ENCODE results near the gene FDX2.

Gene FDX2

GRCh38 chr19:10327793-10328192 is 12.0 kb upstream of the FDX2 start:
- Histone ChIP-seq H3K27me3 (ENCODE audit: insufficient read depth, poor library complexity, severe bottlenecking) (no peaks in the 10 kb centered on the region), H3K4me1 (ENCODE audit: insufficient read depth, poor library complexity, severe bottlenecking) (no peaks in the 10 kb centered on the region), H3K27ac (ENCODE audit: poor library complexity, severe bottlenecking) (no peak overlapping the region), H3K36me3 (ENCODE audit: low read depth) (peaks cover 84% of the 10 kb centered on the region), H3K9me3 (ENCODE audit: severe bottlenecking) (no peaks in the 10 kb centered on the region), H3K4me3 (ENCODE audit: severe bottlenecking) (no peak overlapping the region)
- TF ChIP-seq CTCF (IDR thresholded peaks at IDR 0.05; ENCODE audit: poor library complexity, severe bottlenecking), result no peak
- no peak for ATAC-seq (ENCODE audit: low read depth)
- DNase-seq (ENCODE audit: low spot score), result no peak

GRCh38 chr19:10325732-10326131 is 9.9 kb upstream of the FDX2 start:
- DNase-seq (ENCODE audit: low spot score) (no peak), ATAC-seq (ENCODE audit: low read depth) (no peak)
- Histone ChIP-seq H3K9me3 (ENCODE audit: severe bottlenecking) (no peaks in the 10 kb centered on the region), H3K27me3 (ENCODE audit: insufficient read depth, poor library complexity, severe bottlenecking) (no peaks in the 10 kb centered on the region), H3K4me1 (ENCODE audit: insufficient read depth, poor library complexity, severe bottlenecking) (no peaks in the 10 kb centered on the region), H3K36me3 (ENCODE audit: low read depth) (peaks cover 90% of the 10 kb centered on the region), H3K27ac (ENCODE audit: poor library complexity, severe bottlenecking) (no peak overlapping the region), H3K4me3 (ENCODE audit: severe bottlenecking) (no peak overlapping the region)
- no peak for TF ChIP-seq CTCF (IDR thresholded peaks at IDR 0.05; ENCODE audit: poor library complexity, severe bottlenecking)

- H3K4me3 ChIP-seq (ENCODE audit: severe bottlenecking), result no peak overlapping the region
- H3K9me3 ChIP-seq (ENCODE audit: severe bottlenecking), result no peaks in the 10 kb centered on the region
- H3K27ac ChIP-seq (ENCODE audit: poor library complexity, severe bottlenecking), result no peak overlapping the region
- no peaks in the 10 kb centered on the region for H3K27me3 ChIP-seq (ENCODE audit: insufficient read depth, poor library complexity, severe bottlenecking)
- DNase-seq (ENCODE audit: low spot score) (no peak), ATAC-seq (ENCODE audit: low read depth) (no peak)
- TF ChIP-seq CTCF (IDR thresholded peaks at IDR 0.05; ENCODE audit: poor library complexity, severe bottlenecking), result no peak
- no peaks in the 10 kb centered on the region for H3K4me1 ChIP-seq (ENCODE audit: insufficient read depth, poor library complexity, severe bottlenecking)
- peaks cover 77% of the 10 kb centered on the region for H3K36me3 ChIP-seq (ENCODE audit: low read depth)
Measured at GRCh38 chr19:10321874-10322835, 6.3 kb upstream of the FDX2 start.

GRCh38 chr19:10321417-10321797 is 5.6 kb upstream of the FDX2 start:
- Histone ChIP-seq H3K27ac (ENCODE audit: poor library complexity, severe bottlenecking) (no peak overlapping the region), H3K27me3 (ENCODE audit: insufficient read depth, poor library complexity, severe bottlenecking) (no peaks in the 10 kb centered on the region), H3K4me3 (ENCODE audit: severe bottlenecking) (no peak overlapping the region), H3K36me3 (ENCODE audit: low read depth) (peaks cover 70% of the 10 kb centered on the region), H3K4me1 (ENCODE audit: insufficient read depth, poor library complexity, severe bottlenecking) (no peaks in the 10 kb centered on the region), H3K9me3 (ENCODE audit: severe bottlenecking) (no peaks in the 10 kb centered on the region)
- DNase-seq (ENCODE audit: low spot score) (no peak), ATAC-seq (ENCODE audit: low read depth) (no peak)
- TF ChIP-seq CTCF (IDR thresholded peaks at IDR 0.05; ENCODE audit: poor library complexity, severe bottlenecking), result no peak
